ENCODE measurements around the gene USF1. TPM values are rescaled to one million over a fixed set of nuclear protein-coding genes. Genes with fewer than 3 reads are reported as not detected.

USF1 gene
- total and polyA plus RNA-seq, 9 of the 15 experiments (the other 6 are each of a cell fraction or from before 2014, with no cell fraction given): 7.4 to 60.2 (median 54.2) TPM

GRCh38 chr1:161033751-161034150, 12.0 kb downstream of the USF1 start (continued):
- TF ChIP-seq TCF3 (CRISPR knock-in tag; IDR thresholded peaks at IDR 0.05) (peak; percentile 57), SMARCA4 (IDR thresholded peaks at IDR 0.05) (peak; percentile 63), EGR1 (conservative IDR thresholded peaks at IDR 0.05) (0 out of 2 replicates have a peak, but pooled peaks have one; percentile 26)

- Histone ChIP-seq H3K9me1 (ENCODE audit: control insufficient read depth, insufficient read depth, low read length) (no peaks in the 10 kb centered on the region), H3K9me3 (replicated peaks; ENCODE audit: control insufficient read depth, insufficient read depth, low read depth, low read length) (no peaks in the 10 kb centered on the region), H3K4me1 (replicated peaks in 1 of 2; ENCODE audit: control insufficient read depth in 2 of 2, insufficient read depth in 2 of 2, low read length in 2 of 2) (peaks cover 0 to 13% of the 10 kb centered on the region in 2 experiments; a peak in 4 of 5 replicates), H3K4me3 (no peak overlapping the region), H3K79me2 (ENCODE audit: control insufficient read depth, insufficient read depth, low read length) (no peaks in the 10 kb centered on the region), H3K36me3 (ENCODE audit: control insufficient read depth, insufficient read depth, low read length) (no peaks in the 10 kb centered on the region), H4K20me1 (replicated peaks; ENCODE audit: control insufficient read depth, insufficient read depth, low read length) (no peaks in the 10 kb centered on the region), H3K4me2 (ENCODE audit: insufficient read depth, low read length) (peak overlapping the region; percentile 19; the same call in 1 of the 2 replicates), H3K27ac (ENCODE audit: extremely low read depth, low read depth, low read length) (no peak overlapping the region), H3K27me3 (ENCODE audit: control insufficient read depth in 2 of 2, insufficient read depth in 2 of 2, low read length in 2 of 2) (no peaks in the 10 kb centered on the region), H3K9ac (ENCODE audit: insufficient read depth in 1 of 2, low read depth in 2 of 2, low read length in 2 of 2) (peak overlapping the region in 1 of 2 experiments; percentile 56; a peak in 1 of 4 replicates), H2AFZ (ENCODE audit: low read depth, low read length) (0 out of 2 replicates have a peak overlapping the region, but pooled peaks have one; percentile 43)
- ChIA-PET CTCF (ENCODE audit: low intra/inter-chr PET ratio) (no interaction called here), POLR2A (interaction anchor here (0.8 to 1.4 kb wide), 5 partner anchors 8 to 22 kb away, joined by 3 to 6 read pairs (median 4); partner anchors contain the start of genes F11R and USF1)
- TF ChIP-seq MEIS2 (IDR thresholded peaks at IDR 0.05; ENCODE audit: partially characterized antibody): peak; percentile 5
- TF ChIP-seq PKNOX1 (IDR thresholded peaks at IDR 0.05): 0 out of 2 replicates have a peak, but pooled peaks have one; percentile 8
- TF ChIP-seq E2F1 (CRISPR knock-in tag; IDR thresholded peaks at IDR 0.05): no peak
- no peak for TF ChIP-seq ZNF146 (CRISPR knock-in tag; IDR thresholded peaks at IDR 0.05; ENCODE audit: unreplicated experiment)
- no TSS peak for BruUV-seq (replicated peaks)
- WGBS (ENCODE audit: insufficient coverage, low coverage, missing lambda C conversion rate): 0% methylated on average over 1 of the region's 1 CpG
- ATAC-seq (peak; percentile 57), DNase-seq (ENCODE audit: extremely low read depth in 1 of 4, low spot score in 3 of 4) (no peak), FAIRE-seq (peak; percentile 62)
- intact Hi-C loops (cut with micrococcal nuclease) (no loop called here), in situ Hi-C loops (cut with MboI) (no loop called here)
Observed at GRCh38 chr1:161032409-161032808, 13.4 kb downstream of the USF1 start.
